ENCODE data around the gene TMEM40.

Gene TMEM40

DNA sequence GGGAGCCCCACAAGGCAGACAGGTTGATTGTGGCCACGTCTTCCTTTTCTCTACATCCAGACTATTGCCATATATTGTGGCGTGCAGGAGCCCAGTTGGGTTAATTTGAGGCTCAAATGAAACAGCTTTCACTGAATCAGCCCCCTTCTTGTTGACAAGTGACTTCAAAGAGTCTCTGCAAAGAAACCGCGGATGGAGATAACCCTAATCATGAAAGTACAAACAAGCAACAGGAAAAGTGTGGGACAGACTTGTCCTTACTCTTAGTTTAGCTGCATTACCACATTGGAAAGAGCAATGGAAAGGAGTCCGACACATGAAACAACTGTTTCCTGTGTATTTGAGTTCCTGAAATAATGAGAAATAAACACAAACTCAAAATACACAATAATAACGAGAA, 3.3 kb downstream of the TMEM40 start:
- H3K27me3 ChIP-seq (ENCODE audit: control insufficient read depth, insufficient read depth, low read length), result no peaks in the 10 kb centered on the region
- no peaks in the 10 kb centered on the region for H3K36me3 ChIP-seq (ENCODE audit: control insufficient read depth, insufficient read depth, low read length)
- H3K9ac ChIP-seq (ENCODE audit: low read length), result no peak overlapping the region
- H3K4me1 ChIP-seq (ENCODE audit: control insufficient read depth, insufficient read depth, low read length), result peaks cover 4% of the 10 kb centered on the region
- no peaks in the 10 kb centered on the region for H3K9me3 ChIP-seq (ENCODE audit: control insufficient read depth, low read length)
- H3K4me3 ChIP-seq (ENCODE audit: low read length), result no peak overlapping the region

DNA sequence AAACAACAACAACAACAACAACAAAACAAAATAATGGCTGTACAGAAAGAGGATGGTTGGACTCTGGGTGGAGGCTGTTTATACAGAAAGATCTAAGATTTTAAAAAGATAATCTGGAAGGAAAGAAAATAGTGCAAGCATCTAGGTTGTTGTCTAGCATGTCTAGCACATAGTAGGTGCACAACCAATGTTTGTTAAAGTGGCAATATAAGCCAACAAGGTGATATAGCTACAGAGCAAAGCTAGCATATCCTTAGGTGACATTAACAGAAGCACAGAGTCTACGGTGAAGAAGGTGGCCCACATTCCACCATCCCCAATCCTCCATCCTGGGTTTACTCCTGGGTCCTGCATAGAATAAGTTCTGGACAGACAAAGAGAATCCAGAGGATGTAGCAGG, 4.7 kb downstream of the TMEM40 start:
- H3K36me3 ChIP-seq (ENCODE audit: control insufficient read depth, insufficient read depth, low read length), result no peaks in the 10 kb centered on the region
- H3K9me3 ChIP-seq (ENCODE audit: control insufficient read depth, low read length), result no peaks in the 10 kb centered on the region
- H3K9ac ChIP-seq (ENCODE audit: low read length), result no peak overlapping the region
- no peaks in the 10 kb centered on the region for H3K27me3 ChIP-seq (ENCODE audit: control insufficient read depth, insufficient read depth, low read length)
- H3K4me3 ChIP-seq (ENCODE audit: low read length), result no peak overlapping the region
- peaks cover 7% of the 10 kb centered on the region for H3K4me1 ChIP-seq (ENCODE audit: control insufficient read depth, insufficient read depth, low read length)

DNA sequence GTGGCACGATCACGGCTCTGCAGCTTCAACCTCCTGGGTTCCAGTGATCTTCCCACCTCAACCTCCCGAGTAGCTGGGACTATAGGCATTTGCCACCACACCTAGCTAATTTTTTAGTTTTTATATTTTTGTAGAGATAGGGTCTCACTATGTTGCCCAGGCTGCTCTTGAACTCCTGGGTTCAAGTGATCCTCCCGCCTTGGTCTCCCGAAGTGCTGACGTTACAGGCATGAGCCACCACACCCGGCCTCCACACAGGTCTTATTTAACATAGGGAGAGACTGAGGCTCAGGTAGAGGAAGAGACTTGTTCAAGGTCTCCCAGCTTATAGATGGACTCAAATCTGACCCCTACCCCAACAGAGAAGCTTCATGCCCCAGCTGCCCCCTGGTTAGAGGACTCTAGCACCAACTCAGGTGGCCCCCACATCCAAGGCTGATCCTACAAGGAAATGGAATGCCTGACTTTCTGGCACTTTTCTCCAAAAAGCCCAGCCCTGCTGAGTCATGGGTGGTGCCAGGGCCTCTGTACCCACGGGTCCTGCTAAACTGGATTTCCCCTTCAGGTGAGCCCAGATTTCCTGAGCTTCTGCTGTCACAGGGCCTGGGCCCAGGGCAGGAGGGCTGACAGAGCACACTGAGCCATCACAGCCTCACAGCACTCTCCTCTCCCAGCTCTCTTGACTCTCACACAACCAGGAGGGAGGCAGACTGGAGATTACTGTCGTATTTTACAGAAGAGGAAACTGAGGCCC, 5.6 kb downstream of the TMEM40 start:
- H3K4me1 ChIP-seq (ENCODE audit: control insufficient read depth, insufficient read depth, low read length), result peaks cover 7% of the 10 kb centered on the region
- H3K9me3 ChIP-seq (ENCODE audit: control insufficient read depth, low read length), result no peaks in the 10 kb centered on the region
- H3K27me3 ChIP-seq (ENCODE audit: control insufficient read depth, insufficient read depth, low read length), result no peaks in the 10 kb centered on the region
- H3K4me3 ChIP-seq (ENCODE audit: low read length), result no peak overlapping the region
- no peaks in the 10 kb centered on the region for H3K36me3 ChIP-seq (ENCODE audit: control insufficient read depth, insufficient read depth, low read length)
- H3K9ac ChIP-seq (ENCODE audit: low read length), result no peak overlapping the region

DNA sequence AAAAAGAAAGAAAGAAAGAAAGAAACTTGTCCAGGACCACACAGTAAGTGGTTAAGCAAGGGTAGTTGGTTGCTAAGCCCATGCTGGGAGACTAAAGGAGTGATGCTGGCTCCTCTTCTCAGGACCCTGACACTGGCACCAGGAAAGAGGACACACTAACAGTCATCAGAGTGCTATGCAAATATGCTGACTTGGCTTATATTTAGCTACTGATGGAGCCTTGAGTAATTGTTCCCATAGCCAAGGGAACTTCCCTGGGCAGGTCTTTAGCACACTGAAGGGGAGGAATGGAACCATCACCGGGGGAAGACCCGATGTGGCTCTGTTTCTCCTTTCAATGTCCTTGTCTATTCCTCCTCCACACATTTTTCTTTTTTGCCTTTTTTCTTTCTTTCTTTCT, 6.2 kb downstream of the TMEM40 start:
- H3K9ac ChIP-seq (ENCODE audit: low read length), result no peak overlapping the region
- H3K4me3 ChIP-seq (ENCODE audit: low read length), result no peak overlapping the region
- no peaks in the 10 kb centered on the region for H3K27me3 ChIP-seq (ENCODE audit: control insufficient read depth, insufficient read depth, low read length)
- peaks cover 3% of the 10 kb centered on the region for H3K4me1 ChIP-seq (ENCODE audit: control insufficient read depth, insufficient read depth, low read length)
- H3K9me3 ChIP-seq (ENCODE audit: control insufficient read depth, low read length), result no peaks in the 10 kb centered on the region
- no peaks in the 10 kb centered on the region for H3K36me3 ChIP-seq (ENCODE audit: control insufficient read depth, insufficient read depth, low read length)

DNA sequence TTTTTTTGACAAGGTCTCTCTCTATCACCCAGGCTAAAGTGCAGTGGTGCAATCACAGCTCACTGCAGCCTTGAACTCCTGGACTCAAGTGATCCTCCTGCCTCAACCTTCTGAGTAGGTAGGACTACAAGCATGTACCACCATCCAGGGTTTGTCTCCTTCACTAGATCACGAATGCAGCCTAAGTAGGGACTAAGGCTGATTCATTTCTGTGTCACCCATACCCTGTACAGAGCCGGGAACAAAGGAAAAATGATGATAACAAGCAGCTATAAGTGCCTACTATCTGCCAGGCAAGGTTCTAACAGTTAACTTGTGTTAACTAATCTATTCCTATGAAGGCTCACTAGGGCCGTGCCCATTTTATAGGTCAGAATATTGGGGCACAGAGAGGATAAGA, 7.0 kb downstream of the TMEM40 start:
- Histone ChIP-seq H3K27me3 (ENCODE audit: control insufficient read depth, insufficient read depth, low read length) (no peaks in the 10 kb centered on the region), H3K4me3 (ENCODE audit: low read length) (no peak overlapping the region), H3K9me3 (ENCODE audit: control insufficient read depth, low read length) (no peaks in the 10 kb centered on the region), H3K36me3 (ENCODE audit: control insufficient read depth, insufficient read depth, low read length) (no peaks in the 10 kb centered on the region), H3K4me1 (ENCODE audit: control insufficient read depth, insufficient read depth, low read length) (peaks cover 3% of the 10 kb centered on the region), H3K9ac (ENCODE audit: low read length) (no peak overlapping the region)

DNA sequence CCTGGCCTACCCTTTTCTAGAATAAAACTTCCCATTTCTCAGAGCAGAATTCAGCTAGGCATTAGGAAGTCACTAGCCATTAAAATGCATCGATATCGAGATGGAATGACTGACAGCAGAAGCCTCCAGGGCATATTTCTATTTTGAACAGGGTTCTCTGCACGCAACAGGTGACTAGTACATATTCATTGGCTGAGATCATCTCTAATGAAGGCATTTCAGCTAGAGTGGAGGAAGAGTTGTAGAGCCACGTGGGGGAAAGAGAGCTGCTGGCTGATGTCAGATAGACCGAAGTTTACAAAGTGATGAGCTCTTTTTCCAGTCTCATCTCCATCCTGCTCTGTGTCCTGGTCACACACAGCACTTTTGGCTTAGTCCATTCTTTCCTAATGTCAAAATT, 7.5 kb downstream of the TMEM40 start:
- Histone ChIP-seq H3K4me1 (ENCODE audit: control insufficient read depth, insufficient read depth, low read length) (peaks cover 3% of the 10 kb centered on the region), H3K4me3 (ENCODE audit: low read length) (no peak overlapping the region), H3K36me3 (ENCODE audit: control insufficient read depth, insufficient read depth, low read length) (no peaks in the 10 kb centered on the region), H3K27me3 (ENCODE audit: control insufficient read depth, insufficient read depth, low read length) (no peaks in the 10 kb centered on the region), H3K9me3 (ENCODE audit: control insufficient read depth, low read length) (no peaks in the 10 kb centered on the region), H3K9ac (ENCODE audit: low read length) (no peak overlapping the region)

DNA sequence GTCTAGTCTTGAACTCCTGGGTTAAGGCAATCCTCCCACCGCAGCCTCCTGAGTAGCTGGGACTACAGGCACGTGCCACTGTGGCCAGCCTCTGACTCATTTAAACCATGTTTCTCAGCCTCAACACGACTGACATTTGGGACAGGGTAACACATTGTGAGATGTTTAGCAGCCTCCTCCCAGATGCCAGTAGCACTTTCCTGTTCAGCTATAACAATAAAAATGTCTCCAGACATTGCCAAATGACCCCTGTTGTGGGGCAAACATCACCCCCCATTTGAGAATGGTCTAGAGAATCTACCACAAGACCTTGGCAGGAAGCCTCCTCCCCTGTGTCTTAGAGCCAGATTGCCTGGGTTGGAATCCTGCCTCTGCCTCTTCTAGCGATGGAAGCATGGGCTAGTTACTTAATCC, 8.4 kb downstream of the TMEM40 start:
- Histone ChIP-seq H3K27me3 (ENCODE audit: control insufficient read depth, insufficient read depth, low read length) (no peaks in the 10 kb centered on the region), H3K36me3 (ENCODE audit: control insufficient read depth, insufficient read depth, low read length) (no peaks in the 10 kb centered on the region), H3K9ac (ENCODE audit: low read length) (no peak overlapping the region), H3K9me3 (ENCODE audit: control insufficient read depth, low read length) (no peaks in the 10 kb centered on the region), H3K4me3 (ENCODE audit: low read length) (no peak overlapping the region), H3K4me1 (ENCODE audit: control insufficient read depth, insufficient read depth, low read length) (peaks cover 3% of the 10 kb centered on the region)

DNA sequence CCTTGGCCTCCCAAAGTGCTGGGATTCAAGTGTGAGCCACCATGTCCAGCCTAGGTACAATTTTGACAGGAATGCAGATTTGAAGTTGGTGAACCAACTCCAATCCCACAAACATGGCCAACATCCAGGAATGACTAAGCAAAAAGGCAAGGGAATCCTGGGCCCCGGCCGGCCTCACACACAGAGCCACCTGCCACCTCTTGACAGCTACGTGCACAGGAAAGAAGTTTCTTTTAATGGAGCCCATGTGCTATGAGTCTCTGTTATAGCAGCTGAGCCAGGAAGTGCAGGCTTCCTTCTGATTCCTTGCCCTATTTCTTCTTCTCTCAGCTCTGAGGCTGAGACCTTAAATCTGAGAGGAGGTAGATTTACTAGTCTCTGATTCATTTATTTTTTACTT, 8.8 kb downstream of the TMEM40 start:
- H3K4me1 ChIP-seq (ENCODE audit: control insufficient read depth, insufficient read depth, low read length), result peaks cover 3% of the 10 kb centered on the region
- H3K27me3 ChIP-seq (ENCODE audit: control insufficient read depth, insufficient read depth, low read length), result no peaks in the 10 kb centered on the region
- H3K4me3 ChIP-seq (ENCODE audit: low read length), result no peak overlapping the region
- no peak overlapping the region for H3K9ac ChIP-seq (ENCODE audit: low read length)
- H3K36me3 ChIP-seq (ENCODE audit: control insufficient read depth, insufficient read depth, low read length), result no peaks in the 10 kb centered on the region
- no peaks in the 10 kb centered on the region for H3K9me3 ChIP-seq (ENCODE audit: control insufficient read depth, low read length)

DNA sequence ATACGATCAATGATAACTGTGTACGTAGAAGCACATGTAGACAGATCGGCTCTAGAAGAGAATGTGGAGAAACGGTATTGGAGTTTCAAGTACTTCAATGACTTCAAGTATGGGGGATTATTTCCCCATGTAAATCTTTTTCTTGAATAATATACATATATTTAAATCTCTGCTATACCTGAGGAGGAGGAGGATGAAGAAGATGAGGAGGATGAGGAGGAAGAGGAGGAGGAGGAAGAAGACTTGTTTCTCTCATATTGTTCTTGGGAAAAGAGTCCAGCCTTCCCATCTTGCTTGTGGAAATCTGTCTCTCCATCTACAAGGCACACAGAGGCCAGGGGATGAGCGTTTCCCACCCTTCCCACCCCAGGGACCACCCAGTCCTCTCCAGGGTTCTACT, 10.6 kb downstream of the TMEM40 start:
- Histone ChIP-seq H3K9me3 (ENCODE audit: control insufficient read depth, low read length) (no peaks in the 10 kb centered on the region), H3K9ac (ENCODE audit: low read length) (no peak overlapping the region), H3K36me3 (ENCODE audit: control insufficient read depth, insufficient read depth, low read length) (no peaks in the 10 kb centered on the region), H3K4me1 (ENCODE audit: control insufficient read depth, insufficient read depth, low read length) (peaks cover 3% of the 10 kb centered on the region), H3K27me3 (ENCODE audit: control insufficient read depth, insufficient read depth, low read length) (no peaks in the 10 kb centered on the region), H3K4me3 (ENCODE audit: low read length) (no peak overlapping the region)

DNA sequence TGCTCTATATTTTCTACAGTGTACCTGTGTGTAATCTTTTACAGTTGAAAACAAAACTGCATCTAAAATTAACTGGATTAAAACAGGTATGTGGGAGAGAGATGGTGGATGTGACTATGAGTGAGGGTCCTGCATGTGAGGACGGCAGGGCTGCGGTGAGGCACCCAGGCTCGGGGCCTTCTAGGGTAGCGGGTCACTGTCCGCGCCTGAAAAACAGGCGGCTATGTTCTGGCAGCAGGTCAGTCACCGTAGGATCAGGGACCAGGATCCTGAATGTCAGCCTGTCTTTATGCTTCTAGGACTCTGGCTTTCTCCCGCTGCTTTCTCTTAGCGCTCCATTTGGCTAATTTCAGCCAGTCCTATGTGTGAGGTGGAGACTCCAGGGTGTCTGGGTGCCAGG, 12.6 kb downstream of the TMEM40 start:
- Histone ChIP-seq H3K4me3 (ENCODE audit: low read length) (no peak overlapping the region), H3K9me3 (ENCODE audit: control insufficient read depth, low read length) (no peaks in the 10 kb centered on the region), H3K4me1 (ENCODE audit: control insufficient read depth, insufficient read depth, low read length) (peaks cover 3% of the 10 kb centered on the region), H3K36me3 (ENCODE audit: control insufficient read depth, insufficient read depth, low read length) (no peaks in the 10 kb centered on the region), H3K27me3 (ENCODE audit: control insufficient read depth, insufficient read depth, low read length) (no peaks in the 10 kb centered on the region), H3K9ac (ENCODE audit: low read length) (no peak overlapping the region)

DNA sequence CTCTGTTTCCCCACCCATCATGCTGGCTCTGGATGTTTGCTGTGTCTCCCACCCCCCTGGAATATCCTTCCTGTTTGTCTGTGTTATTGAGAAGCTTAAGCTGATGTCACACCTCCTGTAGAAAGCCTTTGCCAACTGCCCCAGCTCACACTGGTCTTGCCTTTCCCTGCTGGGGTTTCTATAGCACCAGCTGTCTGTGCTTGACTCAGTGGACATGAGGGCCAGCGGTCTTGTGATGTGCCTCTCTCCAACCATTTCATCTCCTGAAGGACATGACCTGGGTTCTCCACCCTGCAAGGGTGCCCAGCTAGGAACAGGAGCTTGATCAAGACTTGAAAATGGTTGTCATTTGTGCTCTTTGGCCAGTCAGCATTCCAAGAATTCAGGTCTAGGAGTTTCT, 14.7 kb downstream of the TMEM40 start:
- Histone ChIP-seq H3K9me3 (ENCODE audit: control insufficient read depth, low read length) (no peaks in the 10 kb centered on the region), H3K9ac (ENCODE audit: low read length) (no peak overlapping the region), H3K27me3 (ENCODE audit: control insufficient read depth, insufficient read depth, low read length) (no peaks in the 10 kb centered on the region), H3K4me3 (ENCODE audit: low read length) (no peak overlapping the region), H3K36me3 (ENCODE audit: control insufficient read depth, insufficient read depth, low read length) (no peaks in the 10 kb centered on the region), H3K4me1 (ENCODE audit: control insufficient read depth, insufficient read depth, low read length) (no peaks in the 10 kb centered on the region)

DNA sequence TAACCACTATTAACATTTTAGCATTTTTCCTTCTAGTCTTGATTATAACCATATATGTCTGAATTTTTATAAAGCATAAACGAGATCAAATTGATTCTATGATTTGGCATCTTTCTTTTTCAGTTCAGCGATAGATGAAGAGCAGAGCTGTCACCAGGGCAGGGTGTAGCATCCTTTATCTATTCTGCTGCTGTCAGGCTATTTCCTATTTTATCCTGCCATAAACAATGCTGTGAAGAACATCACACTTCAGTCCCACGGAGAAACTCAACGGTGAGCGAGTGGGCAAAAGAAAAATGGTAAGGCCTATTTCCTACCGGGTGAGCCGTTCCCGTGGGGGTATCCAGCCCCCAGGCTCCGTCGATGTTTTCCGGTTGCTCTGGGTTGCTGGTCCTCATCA, 15.5 kb downstream of the TMEM40 start:
- Histone ChIP-seq H3K36me3 (ENCODE audit: control insufficient read depth, insufficient read depth, low read length) (no peaks in the 10 kb centered on the region), H3K27me3 (ENCODE audit: control insufficient read depth, insufficient read depth, low read length) (no peaks in the 10 kb centered on the region), H3K9me3 (ENCODE audit: control insufficient read depth, low read length) (no peaks in the 10 kb centered on the region), H3K9ac (ENCODE audit: low read length) (no peak overlapping the region), H3K4me3 (ENCODE audit: low read length) (no peak overlapping the region), H3K4me1 (ENCODE audit: control insufficient read depth, insufficient read depth, low read length) (no peaks in the 10 kb centered on the region)

Data from mucosa of stomach (tissue), 1 donor.